Measurements from ENCODE around the gene CDK4.

The CDK4 gene

GRCh38 chr12:57772429-57773322 lies 20.6 kb upstream of the CDK4 start, which contains the start of gene EEF1AKMT3:
EEF1AKMT3 (plus strand) TSS chr12:57772614; CDS start chr12:57772725, 111 bp downstream.
- FAIRE-seq: no peak
- DNase-seq (ENCODE audit: low spot score): peak; percentile 47

- no peak for FAIRE-seq
- DNase-seq (ENCODE audit: low spot score): peak; percentile 87
These were observed 19.8 kb upstream of the CDK4 start, which contains the start of gene METTL1 for GRCh38 chr12:57771873-57772428. METTL1 (minus strand) TSS chr12:57772105; CDS start chr12:57772083, 22 bp downstream.

- FAIRE-seq (no peak), DNase-seq (ENCODE audit: low spot score) (peak; percentile 66)
These were observed 19.2 kb upstream of the CDK4 start for GRCh38 chr12:57771236-57771872.

GRCh38 chr12:57770734-57771133 lies 18.6 kb upstream of the CDK4 start:
- FAIRE-seq (no peak), DNase-seq (ENCODE audit: low spot score) (peak; percentile 17)

- DNase-seq (ENCODE audit: low spot score) (no peak), FAIRE-seq (no peak)
These were observed 17.5 kb upstream of the CDK4 start for GRCh38 chr12:57769594-57769993.

- no peak for FAIRE-seq
- no peak for DNase-seq (ENCODE audit: low spot score)
These were observed 15.8 kb upstream of the CDK4 start for GRCh38 chr12:57767876-57768275.

GRCh38 chr12:57767305-57767698 lies 15.2 kb upstream of the CDK4 start:
- no peak for FAIRE-seq
- DNase-seq (ENCODE audit: low spot score): no peak

GRCh38 chr12:57766464-57767304 lies 14.6 kb upstream of the CDK4 start, which contains the start of gene CYP27B1:
CYP27B1 (minus strand) TSS chr12:57767078; CDS start chr12:57767041, 37 bp downstream.
- DNase-seq (ENCODE audit: low spot score) (no peak), FAIRE-seq (no peak)

- no peak for FAIRE-seq
- no peak for DNase-seq (ENCODE audit: low spot score)
These were observed 13.8 kb upstream of the CDK4 start for GRCh38 chr12:57765698-57766463.

GRCh38 chr12:57765003-57765697 lies 13.0 kb upstream of the CDK4 start:
- FAIRE-seq (no peak), DNase-seq (ENCODE audit: low spot score) (no peak)

- FAIRE-seq (no peak), DNase-seq (ENCODE audit: low spot score) (no peak)
These were observed 12.5 kb upstream of the CDK4 start for GRCh38 chr12:57764662-57765002.

- FAIRE-seq (no peak), DNase-seq (ENCODE audit: low spot score) (no peak)
These were observed 12.0 kb upstream of the CDK4 start for GRCh38 chr12:57763881-57764661.

- no peak for FAIRE-seq
- DNase-seq (ENCODE audit: low spot score): no peak
These were observed 10.4 kb upstream of the CDK4 start for GRCh38 chr12:57762463-57762862.

- FAIRE-seq (no peak), DNase-seq (ENCODE audit: low spot score) (no peak)
These were observed 9.4 kb upstream of the CDK4 start for GRCh38 chr12:57761391-57761998.

GRCh38 chr12:57760347-57760982 lies 8.4 kb upstream of the CDK4 start:
- DNase-seq (ENCODE audit: low spot score): no peak
- no peak for FAIRE-seq

- no peak for FAIRE-seq
These were observed 7.4 kb upstream of the CDK4 start for GRCh38 chr12:57759360-57759980.

GRCh38 chr12:57758552-57759359 lies 6.6 kb upstream of the CDK4 start:
- no peak for FAIRE-seq

More at GRCh38 chr12:57759360-57759980, 7.4 kb upstream of the CDK4 start:
- no peak for DNase-seq (ENCODE audit: low spot score)

More at GRCh38 chr12:57758552-57759359, 6.6 kb upstream of the CDK4 start:
- DNase-seq (ENCODE audit: low spot score): no peak

All from RCC 7860 (cell line).